NT2/D1 (cell line): ENCODE data around the gene UNC5C.

ENCODE experiments used
- YY1 ChIP-seq: IDR thresholded peaks from 2 replicates; pipeline ENCODE4 v1.6.1; 2011; ENCODE audit not compliant: insufficient read length, insufficient read depth
- ZNF274 ChIP-seq: IDR thresholded peaks from 2 replicates; pipeline ENCODE4 v1.6.1; 2011; ENCODE audit warnings: mild to moderate bottlenecking, low read depth, low read length

- TF ChIP-seq ZNF274 = no peak
- TF ChIP-seq YY1 = no peak
These were observed 24.0 kb downstream of the UNC5C start for GRCh38 chr4:95524729-95525128.
